ENCODE data around the gene SDK2.

Gene SDK2

DNA sequence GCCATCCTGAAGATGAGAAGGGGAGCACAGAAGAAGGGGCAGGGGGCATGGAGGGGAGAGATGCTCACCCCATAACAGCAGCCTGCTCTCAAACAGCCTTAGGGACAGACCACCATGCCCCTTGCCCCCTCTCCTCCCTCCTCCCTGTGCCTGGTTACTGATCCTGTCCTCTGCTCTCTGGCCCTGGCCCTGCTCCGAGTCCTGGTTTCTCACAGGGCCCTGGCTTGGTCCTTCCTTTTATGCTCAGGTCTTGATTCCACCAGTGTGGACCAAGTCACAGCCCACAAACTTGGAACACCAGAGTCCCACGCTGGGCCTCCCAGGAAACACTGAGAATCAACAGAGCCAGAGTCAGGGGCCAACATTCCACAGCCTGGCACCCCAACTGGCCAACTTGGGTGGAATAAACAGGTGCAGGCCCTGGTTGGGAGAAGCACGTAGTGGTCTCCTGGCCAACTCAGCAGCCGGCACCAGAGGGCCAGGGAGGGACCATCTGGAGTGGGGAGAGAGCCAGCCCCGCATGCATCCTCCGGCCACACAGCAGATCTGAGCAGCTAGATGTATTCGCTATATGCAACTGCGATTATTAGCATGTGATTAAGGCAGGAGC, 287.6 kb downstream of the SDK2 start:
- no peak for DNase-seq

DNA sequence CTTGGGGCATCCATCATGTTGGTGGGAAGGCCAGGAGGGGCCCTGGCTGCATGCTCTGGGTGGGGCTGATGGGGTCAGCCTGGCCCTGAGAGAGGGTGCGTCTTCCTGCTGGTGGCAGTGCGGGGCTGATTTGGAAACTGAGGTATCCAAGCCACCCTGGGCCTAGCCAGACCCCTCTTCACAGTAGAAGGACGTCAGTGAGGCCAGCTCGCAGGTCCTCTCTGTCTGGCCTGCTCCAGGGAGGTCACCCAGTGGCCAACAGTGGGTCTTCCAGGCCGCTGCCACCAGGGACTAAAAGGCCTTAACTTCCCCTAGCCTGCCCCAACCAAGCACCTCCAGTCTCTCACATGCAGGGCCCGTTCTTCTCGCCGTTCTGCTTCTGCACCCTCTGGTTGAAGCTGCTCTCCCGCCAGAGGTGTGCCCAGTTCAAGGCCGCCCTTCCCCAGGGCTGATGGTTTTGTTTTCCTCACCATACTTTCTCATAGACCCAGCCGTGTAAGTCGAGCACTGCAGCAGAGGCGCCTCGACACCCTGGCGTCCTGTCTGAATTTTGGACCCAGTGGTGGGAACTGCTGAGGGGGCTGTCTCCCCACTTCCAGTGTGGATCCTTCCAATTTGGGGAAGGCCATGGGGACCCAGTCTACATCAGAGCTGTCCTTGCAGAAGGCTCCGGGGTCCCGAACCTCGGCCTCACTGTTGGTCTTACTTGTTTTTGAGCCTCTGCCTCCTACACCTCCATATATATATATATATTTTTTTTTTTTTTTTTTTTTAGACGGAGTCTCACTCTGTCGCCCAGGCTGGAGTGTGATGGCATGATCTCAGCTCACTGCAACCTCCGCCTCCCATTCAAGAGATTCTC, 289.6 kb downstream of the SDK2 start:
- DNase-seq, result no peak

DNA sequence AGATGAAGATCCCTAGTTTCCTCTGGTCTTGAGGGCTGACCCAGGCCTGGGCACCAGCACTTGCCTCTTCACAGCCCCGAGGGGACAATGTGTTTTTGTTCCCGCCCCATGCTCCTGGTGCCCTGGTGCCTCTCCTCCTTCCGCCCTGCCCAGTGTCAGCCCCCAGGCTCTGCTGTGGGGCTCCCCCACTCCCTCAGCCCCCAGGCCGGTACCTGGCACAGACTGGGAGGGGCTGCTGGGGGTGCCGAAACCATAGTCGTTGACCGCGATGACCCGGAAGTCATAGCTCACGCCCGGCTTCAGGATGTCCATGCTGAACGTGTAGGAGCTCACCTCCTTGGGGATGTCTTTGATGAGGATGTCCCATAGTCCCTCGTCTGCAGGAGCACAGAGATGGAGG, 292.0 kb downstream of the SDK2 start:
- DNase-seq, result no peak

DNA sequence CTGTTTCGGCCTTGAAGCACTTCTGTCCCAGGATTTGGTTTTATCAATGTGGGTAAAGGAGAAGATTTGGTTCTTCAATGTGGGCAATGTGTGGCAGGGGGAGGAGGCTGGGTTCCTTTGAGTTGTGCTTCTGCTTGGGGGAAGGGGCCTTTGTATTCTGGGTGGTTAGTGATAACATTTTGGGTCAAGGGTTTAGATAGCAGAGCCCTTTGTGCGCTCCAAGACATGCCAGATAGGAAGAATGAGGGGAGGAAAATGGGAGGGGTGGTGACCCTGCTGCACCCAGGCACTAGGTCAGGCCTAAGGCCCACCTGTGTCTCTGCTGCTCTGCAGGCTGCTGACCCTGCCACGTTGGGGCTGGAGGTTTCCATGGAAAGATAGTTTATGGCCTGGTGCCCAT, 292.5 kb downstream of the SDK2 start:
- DNase-seq, result no peak

DNA sequence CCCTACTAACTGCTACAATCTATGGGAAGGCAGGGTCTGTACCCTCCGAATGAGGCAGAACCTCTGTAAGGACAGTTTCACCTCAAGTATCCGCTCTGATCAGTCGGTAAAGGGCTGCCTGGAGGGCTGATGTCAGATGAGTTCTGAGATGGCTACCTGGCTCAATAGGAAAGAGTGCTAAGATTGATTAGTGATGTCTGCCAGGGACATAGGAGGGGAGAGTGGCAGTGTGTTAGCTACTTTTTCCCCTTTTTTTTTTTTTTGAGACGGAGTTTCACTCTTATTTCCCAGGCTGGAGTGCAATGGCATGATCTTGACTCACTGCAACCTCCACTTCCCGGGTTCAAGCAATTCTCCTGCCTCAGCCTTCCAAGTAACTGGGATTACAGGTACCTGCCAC, 293.4 kb downstream of the SDK2 start:
- DNase-seq, result no peak

DNA sequence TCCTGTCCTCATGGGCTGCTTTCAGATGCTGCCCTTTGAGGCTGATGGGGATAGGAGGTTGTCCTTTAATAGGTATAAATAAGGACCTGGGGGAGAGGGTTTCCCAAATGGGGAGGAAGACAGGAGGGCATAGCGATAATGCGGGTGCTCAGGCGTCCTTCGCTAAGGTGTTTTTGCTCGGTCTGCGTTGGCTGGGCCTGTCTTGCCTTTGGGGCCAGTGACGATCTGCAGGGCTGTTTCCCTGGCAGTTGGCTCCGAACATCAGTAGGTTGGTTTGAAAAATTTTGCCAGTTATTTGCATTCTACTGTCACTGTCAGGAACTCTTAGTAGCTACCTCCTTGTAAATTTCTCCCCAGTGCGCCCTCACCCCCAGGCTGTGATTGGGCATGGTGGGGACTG, 294.6 kb downstream of the SDK2 start:
- DNase-seq, result no peak

DNA sequence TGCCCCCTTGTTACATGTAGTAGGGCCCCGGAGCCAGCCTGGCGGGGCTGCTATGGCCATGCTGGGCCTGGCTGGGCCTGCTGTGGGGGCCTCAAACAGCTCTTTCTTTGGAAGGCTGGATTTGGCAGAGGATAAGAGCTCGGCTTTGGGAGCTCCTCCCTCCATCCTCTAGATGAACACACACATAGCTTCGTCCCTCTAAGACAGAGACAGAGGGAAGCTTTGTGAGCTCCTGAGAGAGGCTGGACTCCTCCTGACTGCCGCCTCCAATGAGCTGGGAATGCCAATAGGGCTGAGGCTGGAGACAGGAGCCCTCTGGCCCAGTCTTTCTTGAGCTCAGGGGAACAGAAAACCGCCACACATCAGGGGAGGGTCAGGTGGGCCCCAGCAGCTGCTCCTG, 295.1 kb downstream of the SDK2 start:
- no peak for DNase-seq

DNA sequence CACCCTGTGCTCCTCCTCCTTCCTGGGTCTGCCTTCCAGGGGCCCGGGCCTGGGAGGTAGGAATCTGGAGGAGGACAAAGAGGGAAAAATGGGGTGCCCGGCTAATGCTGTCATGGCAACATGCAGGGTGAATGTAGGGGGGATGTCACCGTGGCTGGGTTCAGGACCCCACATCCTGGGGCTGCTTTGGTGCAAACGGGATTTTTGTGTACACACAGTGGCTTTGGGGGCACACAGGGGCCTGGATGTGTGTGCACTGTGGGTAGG, 295.5 kb downstream of the SDK2 start:
- no peak for DNase-seq

DNA sequence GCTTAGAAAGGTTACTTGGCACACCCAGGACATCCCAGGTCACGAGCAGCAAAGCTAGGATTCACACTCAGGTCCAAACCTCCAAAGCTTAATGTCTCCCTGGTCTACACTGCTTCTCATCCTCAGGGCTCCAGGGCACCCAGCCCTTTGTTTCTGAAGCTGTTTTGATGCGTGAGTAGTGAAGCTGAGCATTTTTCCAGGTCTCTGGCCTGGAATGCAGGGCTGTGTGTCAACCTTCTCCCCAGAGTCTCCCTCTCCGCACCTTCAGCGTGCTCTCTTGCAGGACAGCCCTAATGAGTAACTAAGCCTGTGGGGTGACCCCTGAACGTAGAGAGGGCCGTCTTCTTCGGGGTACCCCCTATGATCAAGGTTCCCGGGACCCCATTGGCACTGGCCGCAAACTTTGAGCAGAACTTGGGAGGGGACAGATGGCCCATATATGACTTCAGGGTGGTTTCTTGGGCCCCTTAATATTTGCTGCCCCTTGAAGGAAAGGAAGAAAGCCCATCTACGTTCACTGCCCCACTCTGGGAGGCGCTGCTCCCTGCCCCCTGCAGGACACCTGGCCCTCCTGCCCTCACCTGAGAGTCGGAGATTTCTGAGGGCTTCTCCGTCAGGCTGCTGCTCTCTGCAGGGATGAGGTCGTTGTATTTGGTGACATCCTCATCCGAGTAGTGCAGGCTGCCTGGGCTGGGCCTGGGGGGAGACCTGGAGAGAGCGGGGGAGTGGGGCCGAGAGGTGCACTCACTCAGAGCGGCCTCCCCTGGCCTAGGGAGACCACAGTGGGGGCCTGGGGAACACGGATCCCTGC, 296.0 kb downstream of the SDK2 start:
- no peak for DNase-seq

DNA sequence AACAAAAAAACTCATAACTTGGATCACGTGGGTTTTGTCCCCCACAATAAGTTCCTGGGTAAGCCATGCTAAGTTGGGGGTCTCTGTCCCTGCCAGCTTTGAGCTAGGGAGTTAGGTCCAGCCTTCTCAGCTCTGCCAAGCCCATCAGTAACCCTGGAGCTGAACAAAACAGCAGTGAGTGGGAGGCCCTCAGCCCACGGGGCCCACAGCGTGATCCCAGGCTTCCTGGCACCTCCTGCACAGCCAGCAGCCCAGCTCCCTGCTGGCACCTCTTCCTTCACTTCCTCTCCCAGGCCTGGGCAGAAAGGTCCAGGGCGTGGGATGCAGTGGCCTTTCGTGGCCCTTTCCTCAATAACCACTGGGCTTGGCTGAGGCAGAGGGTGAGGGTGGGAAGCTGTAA, 296.9 kb downstream of the SDK2 start:
- DNase-seq, result no peak

DNA sequence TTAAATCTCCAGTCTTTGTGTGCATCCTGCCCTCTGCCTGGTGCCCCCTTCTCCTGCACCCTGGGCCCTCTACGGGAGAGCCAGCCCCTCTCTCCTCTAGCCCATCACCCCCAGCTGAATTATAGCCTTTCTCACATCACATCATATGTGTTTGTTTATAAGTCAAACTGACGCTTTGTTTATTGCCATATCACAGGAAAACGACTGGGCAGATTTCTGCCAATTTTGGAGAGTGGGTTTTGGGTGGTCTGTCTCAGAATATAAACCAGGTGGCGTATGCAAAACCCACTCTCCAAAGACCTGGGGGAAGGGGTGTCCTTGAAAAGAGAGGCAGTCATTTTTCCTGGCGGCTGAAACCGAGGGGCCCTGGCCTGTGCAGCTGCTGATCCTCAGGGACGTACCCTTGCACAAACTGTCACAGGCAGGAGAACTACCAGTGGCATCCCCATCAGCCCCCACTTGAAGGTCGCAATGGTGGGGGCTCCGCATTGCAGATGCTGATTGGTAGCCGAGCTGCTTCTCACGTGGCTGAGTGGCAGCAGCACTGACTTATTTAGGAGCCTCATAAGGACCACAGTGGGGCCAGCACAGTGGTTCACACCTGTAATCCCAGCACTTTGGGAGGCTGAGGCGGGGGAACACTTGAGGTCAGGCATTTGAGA, 297.6 kb downstream of the SDK2 start:
- DNase-seq, result no peak

DNA sequence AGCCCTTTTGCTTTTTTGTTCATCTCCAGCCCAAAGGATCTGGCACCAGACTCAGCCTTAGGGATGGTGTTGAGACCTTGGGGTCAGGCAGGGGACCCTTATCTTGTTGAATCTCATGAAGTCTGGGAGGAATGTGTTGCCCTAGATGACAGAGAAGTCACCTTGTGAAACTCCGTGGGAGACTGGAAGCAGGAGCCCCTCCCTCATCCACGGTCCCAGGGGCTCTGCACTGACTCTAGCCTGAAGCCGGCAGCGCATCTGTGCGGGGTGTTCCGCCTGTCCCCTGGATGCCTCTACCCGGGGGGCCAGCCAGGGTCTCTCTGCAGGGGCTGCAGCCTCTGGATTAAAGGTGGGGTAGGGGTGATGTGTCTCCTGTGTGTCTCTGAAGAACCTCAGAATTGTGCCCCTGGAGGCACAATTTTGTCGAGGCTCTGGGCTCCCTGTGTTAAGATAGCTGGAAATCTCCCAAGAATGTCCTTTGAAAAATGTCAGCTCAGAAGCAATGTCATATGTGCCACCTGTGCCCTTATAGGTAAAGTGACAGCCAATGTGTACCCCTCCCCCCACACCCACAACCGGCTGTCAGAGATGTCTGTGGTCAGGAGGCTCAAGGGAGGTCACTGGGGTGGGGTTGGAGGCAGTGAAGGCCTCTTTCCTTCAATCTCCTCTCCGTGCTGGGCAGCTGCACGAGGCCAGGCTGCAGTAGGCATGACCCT, 300.3 kb downstream of the SDK2 start:
- DNase-seq, result no peak

DNA sequence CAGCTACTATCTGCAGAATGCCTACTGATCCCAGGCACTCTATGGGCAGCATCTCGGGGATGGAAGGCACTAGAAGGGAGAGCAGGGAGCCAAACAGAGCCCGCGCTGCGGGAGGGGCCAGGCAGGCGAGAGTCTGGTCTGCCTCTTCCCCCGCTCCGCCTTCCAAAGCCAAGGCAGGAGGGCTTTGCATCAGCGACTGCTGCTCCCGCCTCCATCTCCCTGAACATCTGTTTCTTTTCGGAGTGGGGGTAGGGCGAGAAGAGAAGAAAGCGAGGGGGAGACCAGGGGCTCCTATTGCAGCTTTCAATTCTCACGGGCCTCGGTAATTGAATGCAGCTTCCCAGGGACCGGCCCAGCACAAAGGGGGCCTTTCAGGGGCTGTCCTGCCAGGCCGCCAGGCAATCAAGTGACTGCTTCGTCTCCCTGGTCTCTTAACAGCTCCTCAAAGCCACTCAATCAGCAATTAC, 301.0 kb downstream of the SDK2 start:
- DNase-seq, result no peak

DNA sequence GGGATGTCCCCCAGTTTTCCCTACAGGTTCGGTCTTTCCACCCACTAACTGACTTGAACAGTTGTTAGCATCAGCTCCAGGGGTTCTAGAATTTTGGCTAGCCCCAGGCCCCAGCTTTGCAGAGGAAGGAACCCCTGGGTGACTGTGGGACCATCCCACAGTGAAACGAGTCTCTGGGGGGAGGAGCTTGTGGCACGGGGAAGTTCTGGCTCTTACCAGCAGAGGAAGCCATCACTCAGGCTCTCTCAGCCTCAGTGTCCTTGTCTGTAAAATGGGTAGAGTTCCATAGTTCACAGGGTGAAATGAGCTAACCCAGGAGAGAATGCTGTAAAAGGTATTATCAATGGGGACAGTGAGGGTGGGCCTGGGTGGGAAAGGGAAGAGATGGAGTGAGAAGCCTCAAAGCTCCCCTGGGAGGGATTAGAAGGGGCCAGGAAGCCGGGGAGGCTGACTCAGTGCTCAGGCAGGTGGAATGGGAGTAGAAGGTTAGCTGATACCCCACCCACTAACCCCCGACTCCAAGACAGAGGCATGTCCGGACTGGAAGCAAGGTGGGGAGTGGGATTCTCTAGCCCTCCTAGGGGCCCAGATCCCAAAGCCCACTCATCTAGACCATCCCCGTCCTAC, 301.6 kb downstream of the SDK2 start:
- no peak for DNase-seq

DNA sequence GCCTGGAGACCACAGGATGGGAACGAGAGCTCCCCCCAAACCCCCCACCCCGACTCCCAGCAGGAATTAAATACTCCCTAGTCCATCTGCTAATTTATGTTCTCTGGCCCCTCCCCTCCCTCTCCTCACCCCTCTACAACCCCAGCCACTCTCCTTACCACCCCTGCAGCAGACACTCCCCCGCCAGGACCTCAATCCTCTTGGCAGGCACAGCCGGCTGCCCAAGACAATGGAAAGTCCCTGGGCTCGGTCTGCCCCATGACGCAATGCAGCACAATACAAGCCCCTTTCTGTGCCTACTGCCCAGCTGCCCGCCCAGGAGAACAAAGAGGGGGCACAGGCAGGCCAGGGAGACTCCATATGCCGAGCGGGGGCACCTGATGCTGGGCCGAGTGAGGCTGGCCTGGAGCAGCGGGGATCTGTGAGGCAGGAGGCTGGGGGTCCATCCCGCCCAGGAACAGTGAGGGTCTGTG, 302.2 kb downstream of the SDK2 start:
- no peak for DNase-seq

DNA sequence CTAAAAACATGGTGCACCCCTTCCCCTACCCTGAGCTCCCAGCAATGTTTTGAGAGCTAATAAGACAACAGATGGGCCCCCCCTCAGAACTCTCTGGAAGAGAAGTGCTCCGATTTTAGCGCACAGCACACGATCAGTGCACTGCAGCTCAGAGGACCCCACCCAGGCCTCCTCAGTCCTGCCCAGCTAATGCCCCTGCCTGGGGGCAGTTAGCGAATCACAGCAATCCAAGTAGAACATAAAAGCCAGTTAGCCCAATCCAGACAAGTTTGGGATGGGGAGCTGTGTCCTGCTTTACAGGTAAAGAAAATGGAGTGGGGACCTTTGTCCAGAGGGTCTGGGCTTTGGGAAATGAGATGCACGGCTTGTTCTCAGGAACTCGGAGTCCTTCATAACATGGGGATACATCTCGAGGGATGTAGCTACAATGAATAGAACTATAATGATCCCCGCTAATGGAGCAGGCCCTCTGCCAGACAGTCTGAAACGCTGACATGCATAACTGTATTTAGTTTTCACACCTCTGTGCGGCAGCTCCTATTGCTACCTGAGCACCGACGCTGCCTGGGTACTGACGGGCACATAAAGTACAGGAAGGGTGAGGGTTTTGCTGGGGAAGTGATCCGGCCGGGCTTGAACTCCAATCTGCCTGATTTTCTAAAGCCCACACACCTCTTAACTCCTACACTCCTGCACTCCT, 302.7 kb downstream of the SDK2 start:
- DNase-seq, result no peak

DNA sequence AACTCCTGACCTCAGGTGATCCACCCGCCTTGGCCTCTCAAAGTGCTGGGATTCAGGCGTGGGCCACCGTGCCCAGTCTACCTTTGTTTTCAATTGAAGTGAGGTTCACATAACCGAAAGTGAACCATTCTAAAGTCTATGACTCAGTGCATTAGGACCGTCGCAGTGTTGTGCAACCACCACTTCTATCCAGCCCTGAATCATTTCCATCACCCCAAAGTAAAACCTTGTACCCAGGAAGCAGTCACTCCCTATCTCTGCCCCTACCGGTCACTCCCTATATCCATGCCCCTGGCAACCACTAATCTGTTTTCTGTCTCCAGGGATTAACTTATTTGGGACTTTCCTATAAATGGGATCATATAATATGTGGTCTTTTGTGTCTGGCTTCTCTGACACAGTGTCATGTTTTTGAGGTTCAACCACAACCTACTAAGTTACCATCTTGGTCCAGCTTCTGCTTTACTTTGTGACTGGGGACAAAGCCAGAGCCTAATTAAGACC, 304.1 kb downstream of the SDK2 start:
- DNase-seq, result no peak

DNA sequence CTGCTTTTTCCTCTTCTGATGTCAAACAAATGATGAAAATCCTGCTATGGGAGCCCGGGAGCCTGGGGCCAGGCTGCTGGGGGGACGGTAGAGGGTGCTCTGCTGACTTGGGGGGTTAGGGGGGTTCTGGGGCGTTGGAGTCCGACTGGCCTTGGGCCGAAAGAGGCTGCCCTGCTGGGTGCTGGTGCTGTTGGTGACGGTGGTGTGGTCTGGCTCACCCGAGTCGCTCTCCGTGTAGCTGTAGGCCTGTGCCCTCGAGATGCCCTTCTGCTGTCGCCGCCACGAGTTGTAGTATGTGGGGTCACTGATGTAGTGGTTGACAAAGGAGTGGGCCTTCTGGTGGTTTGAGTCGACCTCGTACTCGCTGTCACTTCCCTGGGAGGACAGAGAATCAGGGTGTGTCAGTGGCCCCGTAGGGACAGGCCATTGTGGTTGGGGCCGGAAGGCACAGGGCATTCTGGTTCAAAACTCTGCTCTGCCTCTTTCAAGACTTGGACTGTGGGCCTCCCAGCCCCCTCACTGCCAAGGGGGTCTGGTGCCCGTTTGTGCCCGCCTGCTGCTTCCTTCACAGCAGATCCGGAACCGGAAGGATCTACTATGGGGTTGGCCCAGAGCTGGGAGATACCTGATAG, 305.6 kb downstream of the SDK2 start:
- DNase-seq, result no peak

DNA sequence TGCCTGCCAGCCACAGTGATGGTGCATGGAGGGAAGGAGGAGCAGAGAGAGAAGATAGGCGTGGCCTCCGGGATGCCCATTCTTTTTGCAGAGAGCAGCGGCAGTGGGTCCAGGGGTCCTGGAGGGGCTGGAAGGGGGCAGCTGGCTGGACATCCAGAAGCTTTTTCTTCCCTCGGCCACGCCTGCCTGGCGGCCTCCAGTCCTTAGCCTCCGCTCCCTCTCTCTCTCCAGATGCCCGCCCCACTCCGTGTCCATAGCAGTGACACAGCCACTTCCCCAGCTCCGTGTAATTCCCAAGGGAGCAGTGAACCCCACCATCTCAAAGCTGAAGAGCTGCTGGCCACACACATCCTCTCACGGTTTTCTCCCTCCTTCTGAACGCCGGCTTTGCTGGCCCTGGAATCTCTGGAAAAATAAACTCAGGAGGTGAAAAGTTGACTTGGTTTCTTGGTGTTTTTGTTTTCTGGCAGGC, 306.2 kb downstream of the SDK2 start:
- no peak for DNase-seq

DNA sequence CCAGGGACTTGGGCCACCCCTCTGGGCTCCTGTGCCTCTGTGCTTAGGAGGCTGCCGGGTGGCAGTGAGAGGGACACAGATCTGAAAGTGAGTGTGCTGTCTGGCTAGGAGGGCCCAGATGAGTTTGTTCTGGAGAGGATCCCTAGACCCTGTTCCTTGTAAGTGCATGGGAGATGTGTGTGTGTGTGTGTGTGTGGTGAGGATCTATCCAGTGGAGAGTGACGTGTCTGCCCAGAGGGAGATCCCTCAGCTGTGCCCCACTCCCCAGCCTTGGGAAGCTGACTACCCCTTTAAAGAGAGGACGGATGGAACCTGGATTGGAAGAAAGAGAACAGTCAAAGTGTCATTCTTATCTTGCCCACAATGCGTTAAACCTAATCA, 306.9 kb downstream of the SDK2 start:
- no peak for DNase-seq

Measured in NCI-H510A treated with DMSO at 0.1 percent for 48 hours (cell line).